Measurements from ENCODE around the gene COG5.
"Not testable (repeated sequence)": the region's sequence is repeated elsewhere in the genome, so short reads cannot be mapped to it uniquely, and the experiment has no call there.

COG5 gene

DNA sequence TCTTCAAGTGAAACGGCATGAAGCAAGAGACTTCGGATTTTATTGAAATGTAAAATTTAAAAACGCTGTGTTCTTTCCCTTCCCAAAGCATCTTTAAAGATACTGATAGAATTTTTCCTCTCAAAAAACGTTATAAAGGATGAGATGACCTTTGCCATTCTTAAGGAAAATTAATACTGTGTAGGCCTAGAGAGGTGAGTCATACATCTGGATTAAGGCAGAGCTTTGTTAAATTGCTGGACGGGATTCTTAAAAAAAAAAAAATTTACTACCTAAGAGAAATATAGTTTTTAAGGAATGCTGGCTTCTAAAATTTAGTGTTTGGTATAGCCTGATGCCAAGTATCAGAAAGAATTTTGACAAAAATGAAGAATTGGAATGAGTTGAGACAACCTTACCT lies 401.2 kb downstream of the COG5 start:
- Histone ChIP-seq H3K4me3 (ENCODE audit: low read length in 2 of 2) (no peak overlapping the region), H3K27me3 (ENCODE audit: control insufficient read depth in 2 of 2, insufficient read depth in 2 of 2, low read length in 2 of 2) (no peaks in the 10 kb centered on the region), H3K9ac (ENCODE audit: low read depth in 1 of 2, low read length in 2 of 2) (no peak overlapping the region), H3K36me3 (ENCODE audit: control insufficient read depth in 2 of 2, insufficient read depth in 2 of 2, low read length in 2 of 2) (no peaks in the 10 kb centered on the region), H3K27ac (ENCODE audit: low read depth in 2 of 2, low read length in 2 of 2) (no peak overlapping the region), H3K4me1 (ENCODE audit: control insufficient read depth in 2 of 2, insufficient read depth in 2 of 2, low read length in 2 of 2) (peaks cover 0 to 1% of the 10 kb centered on the region in 2 donors), H3K9me3 (ENCODE audit: control insufficient read depth in 2 of 2, low read length in 2 of 2) (no peaks in the 10 kb centered on the region)

DNA sequence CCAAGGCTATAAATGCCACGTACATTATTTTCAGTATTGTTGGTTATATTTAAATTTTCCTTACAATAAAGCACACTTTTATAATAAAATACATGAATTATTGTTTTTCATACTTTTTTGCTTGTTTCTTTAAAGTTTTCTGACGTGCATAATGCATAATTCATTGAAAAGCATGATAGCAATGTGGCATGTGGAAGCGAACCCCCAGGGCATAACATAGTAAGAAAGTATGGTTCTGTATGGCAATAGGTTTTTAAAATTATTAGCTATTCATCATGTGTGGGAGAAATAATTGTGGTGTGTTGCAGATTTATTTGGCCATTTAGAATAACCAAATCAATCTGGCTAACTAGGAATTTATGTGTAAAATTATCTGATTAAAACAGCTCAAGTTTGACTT lies 402.3 kb downstream of the COG5 start:
- Histone ChIP-seq H3K27ac (ENCODE audit: low read depth in 2 of 2, low read length in 2 of 2) (no peak overlapping the region), H3K36me3 (ENCODE audit: control insufficient read depth in 2 of 2, insufficient read depth in 2 of 2, low read length in 2 of 2) (peaks cover 0 to 2% of the 10 kb centered on the region in 2 donors), H3K4me3 (ENCODE audit: low read length in 2 of 2) (no peak overlapping the region), H3K9ac (ENCODE audit: low read depth in 1 of 2, low read length in 2 of 2) (no peak overlapping the region), H3K27me3 (ENCODE audit: control insufficient read depth in 2 of 2, insufficient read depth in 2 of 2, low read length in 2 of 2) (no peaks in the 10 kb centered on the region), H3K4me1 (ENCODE audit: control insufficient read depth in 2 of 2, insufficient read depth in 2 of 2, low read length in 2 of 2) (no peaks in the 10 kb centered on the region), H3K9me3 (ENCODE audit: control insufficient read depth in 2 of 2, low read length in 2 of 2) (no peaks in the 10 kb centered on the region)

DNA sequence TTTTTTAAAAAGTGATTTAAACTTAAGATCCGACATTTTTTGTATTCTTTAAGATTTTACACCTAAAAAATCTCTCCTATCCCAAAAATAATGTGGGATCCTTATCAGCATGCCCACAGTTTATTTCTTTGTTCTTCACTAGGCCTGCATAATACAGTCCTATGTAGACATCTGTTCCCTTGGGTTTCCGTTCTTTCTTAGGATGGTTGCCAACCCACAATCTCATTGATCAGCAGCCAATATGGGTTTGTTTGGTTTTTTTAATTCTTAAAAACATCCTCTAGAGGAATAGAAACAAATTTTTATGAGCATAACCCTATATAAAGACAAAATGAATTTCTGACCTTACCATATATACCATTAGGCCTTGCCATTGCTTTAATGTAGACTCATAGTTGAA lies 403.3 kb downstream of the COG5 start:
- H3K9ac ChIP-seq (ENCODE audit: low read depth in 1 of 2, low read length in 2 of 2): no peak overlapping the region
- H3K9me3 ChIP-seq (ENCODE audit: control insufficient read depth in 2 of 2, low read length in 2 of 2): no peaks in the 10 kb centered on the region
- no peaks in the 10 kb centered on the region for H3K4me1 ChIP-seq (ENCODE audit: control insufficient read depth in 2 of 2, insufficient read depth in 2 of 2, low read length in 2 of 2)
- no peaks in the 10 kb centered on the region for H3K27me3 ChIP-seq (ENCODE audit: control insufficient read depth in 2 of 2, insufficient read depth in 2 of 2, low read length in 2 of 2)
- H3K36me3 ChIP-seq (ENCODE audit: control insufficient read depth in 2 of 2, insufficient read depth in 2 of 2, low read length in 2 of 2): peaks cover 0 to 2% of the 10 kb centered on the region in 2 donors
- H3K27ac ChIP-seq (ENCODE audit: low read depth in 2 of 2, low read length in 2 of 2): no peak overlapping the region
- H3K4me3 ChIP-seq (ENCODE audit: low read length in 2 of 2): no peak overlapping the region

DNA sequence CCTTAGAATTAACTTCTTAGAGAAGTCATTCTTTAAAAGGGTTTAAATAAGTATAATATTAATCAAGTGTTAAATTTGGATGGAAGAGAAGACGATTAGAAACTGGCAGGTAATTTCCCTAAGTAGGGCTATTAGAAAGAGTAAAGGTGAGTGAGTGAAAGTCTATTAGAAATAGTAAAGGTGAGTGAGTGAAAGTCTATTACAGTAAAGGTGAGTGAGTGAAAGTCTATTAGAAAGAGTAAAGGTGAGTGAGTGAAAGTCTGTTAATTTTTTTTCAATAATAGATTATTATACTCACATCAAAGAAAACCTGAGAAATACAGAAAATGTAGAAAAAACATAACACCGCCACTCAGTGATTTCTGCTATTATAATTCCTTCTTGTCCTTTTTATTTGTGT lies 405.7 kb downstream of the COG5 start:
- H3K9me3 ChIP-seq (ENCODE audit: control insufficient read depth in 2 of 2, low read length in 2 of 2): no peaks in the 10 kb centered on the region
- no peak overlapping the region for H3K9ac ChIP-seq (ENCODE audit: low read depth in 1 of 2, low read length in 2 of 2)
- H3K27ac ChIP-seq (ENCODE audit: low read depth in 2 of 2, low read length in 2 of 2): no peak overlapping the region
- no peaks in the 10 kb centered on the region for H3K27me3 ChIP-seq (ENCODE audit: control insufficient read depth in 2 of 2, insufficient read depth in 2 of 2, low read length in 2 of 2)
- peaks cover 0 to 2% of the 10 kb centered on the region in 2 donors for H3K36me3 ChIP-seq (ENCODE audit: control insufficient read depth in 2 of 2, insufficient read depth in 2 of 2, low read length in 2 of 2)
- H3K4me3 ChIP-seq (ENCODE audit: low read length in 2 of 2): no peak overlapping the region
- H3K4me1 ChIP-seq (ENCODE audit: control insufficient read depth in 2 of 2, insufficient read depth in 2 of 2, low read length in 2 of 2): no peaks in the 10 kb centered on the region

DNA sequence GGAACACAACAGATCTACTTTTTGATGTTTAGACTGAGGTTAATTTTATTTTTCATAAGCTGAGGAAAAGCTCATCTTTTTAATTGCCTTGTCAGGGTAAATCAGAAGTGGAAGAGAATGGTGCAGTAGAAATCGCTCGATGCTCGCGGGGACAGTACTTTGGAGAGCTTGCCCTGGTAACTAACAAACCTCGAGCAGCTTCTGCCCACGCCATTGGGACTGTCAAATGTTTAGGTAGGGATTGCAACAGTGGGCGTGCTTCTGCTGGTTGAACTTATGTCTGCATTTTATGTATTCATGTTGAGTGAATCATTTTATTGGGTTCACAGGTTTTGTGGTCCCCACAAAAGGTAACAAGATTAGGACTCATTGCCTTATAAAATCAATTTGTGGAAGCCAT lies 406.6 kb downstream of the COG5 start:
- no peak overlapping the region for H3K9ac ChIP-seq (ENCODE audit: low read depth in 1 of 2, low read length in 2 of 2)
- peaks cover 0 to under 1% of the 10 kb centered on the region in 2 donors for H3K4me1 ChIP-seq (ENCODE audit: control insufficient read depth in 2 of 2, insufficient read depth in 2 of 2, low read length in 2 of 2)
- H3K27ac ChIP-seq (ENCODE audit: low read depth in 2 of 2, low read length in 2 of 2): no peak overlapping the region
- H3K4me3 ChIP-seq (ENCODE audit: low read length in 2 of 2): no peak overlapping the region
- H3K36me3 ChIP-seq (ENCODE audit: control insufficient read depth in 2 of 2, insufficient read depth in 2 of 2, low read length in 2 of 2): peaks cover 0 to 2% of the 10 kb centered on the region in 2 donors
- no peaks in the 10 kb centered on the region for H3K27me3 ChIP-seq (ENCODE audit: control insufficient read depth in 2 of 2, insufficient read depth in 2 of 2, low read length in 2 of 2)
- no peaks in the 10 kb centered on the region for H3K9me3 ChIP-seq (ENCODE audit: control insufficient read depth in 2 of 2, low read length in 2 of 2)

DNA sequence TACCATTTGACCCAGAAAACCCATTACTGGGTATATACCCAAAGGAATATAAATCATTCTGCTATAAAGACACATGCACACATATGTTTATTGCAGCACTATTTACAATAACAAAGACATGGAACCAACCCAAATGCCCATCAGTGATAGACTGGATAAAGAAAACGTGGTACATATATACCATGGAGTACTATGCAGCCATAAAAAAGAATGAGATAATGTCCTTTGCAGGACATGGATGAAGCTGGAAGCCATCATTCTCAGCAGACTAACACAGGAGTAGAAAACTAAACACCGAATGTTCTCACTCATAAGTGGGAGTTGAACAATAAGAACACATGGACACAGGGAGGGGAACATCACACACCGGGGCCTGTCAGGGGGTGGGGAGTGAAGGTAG lies 408.0 kb downstream of the COG5 start:
- not testable (repeated sequence) for H3K27ac ChIP-seq (ENCODE audit: low read depth in 2 of 2, low read length in 2 of 2); H3K9ac ChIP-seq (ENCODE audit: low read depth in 1 of 2, low read length in 2 of 2); H3K9me3 ChIP-seq (ENCODE audit: control insufficient read depth in 2 of 2, low read length in 2 of 2); H3K27me3 ChIP-seq (ENCODE audit: control insufficient read depth in 2 of 2, insufficient read depth in 2 of 2, low read length in 2 of 2); H3K4me1 ChIP-seq (ENCODE audit: control insufficient read depth in 2 of 2, insufficient read depth in 2 of 2, low read length in 2 of 2); H3K36me3 ChIP-seq (ENCODE audit: control insufficient read depth in 2 of 2, insufficient read depth in 2 of 2, low read length in 2 of 2); H3K4me3 ChIP-seq (ENCODE audit: low read length in 2 of 2)

DNA sequence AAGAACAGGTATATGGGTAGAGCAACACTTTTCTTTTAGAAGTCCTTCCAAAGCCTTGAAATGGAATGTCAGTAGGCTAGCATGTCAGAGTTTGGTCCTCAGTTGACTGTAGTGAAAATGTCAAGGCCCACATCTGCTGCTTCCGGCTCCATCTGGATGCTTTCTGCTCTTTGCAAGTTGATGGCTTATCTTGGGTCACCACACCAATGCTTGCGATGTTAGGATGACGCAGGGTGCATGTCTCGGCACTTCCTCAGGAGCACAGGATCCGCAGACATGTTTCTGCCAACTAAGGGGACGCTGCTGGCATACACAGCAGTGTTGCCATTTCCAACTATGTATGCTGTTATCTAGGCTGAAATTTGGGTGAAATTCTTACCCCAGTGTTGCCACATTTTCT lies 408.9 kb downstream of the COG5 start:
- H3K27me3 ChIP-seq (ENCODE audit: control insufficient read depth in 2 of 2, insufficient read depth in 2 of 2, low read length in 2 of 2): no peaks in the 10 kb centered on the region
- no peak overlapping the region for H3K27ac ChIP-seq (ENCODE audit: low read depth in 2 of 2, low read length in 2 of 2)
- peaks cover 0 to 2% of the 10 kb centered on the region in 2 donors for H3K36me3 ChIP-seq (ENCODE audit: control insufficient read depth in 2 of 2, insufficient read depth in 2 of 2, low read length in 2 of 2)
- no peaks in the 10 kb centered on the region for H3K9me3 ChIP-seq (ENCODE audit: control insufficient read depth in 2 of 2, low read length in 2 of 2)
- no peak overlapping the region for H3K4me3 ChIP-seq (ENCODE audit: low read length in 2 of 2)
- H3K9ac ChIP-seq (ENCODE audit: low read depth in 1 of 2, low read length in 2 of 2): no peak overlapping the region
- H3K4me1 ChIP-seq (ENCODE audit: control insufficient read depth in 2 of 2, insufficient read depth in 2 of 2, low read length in 2 of 2): peaks cover 0 to 2% of the 10 kb centered on the region in 2 donors

DNA sequence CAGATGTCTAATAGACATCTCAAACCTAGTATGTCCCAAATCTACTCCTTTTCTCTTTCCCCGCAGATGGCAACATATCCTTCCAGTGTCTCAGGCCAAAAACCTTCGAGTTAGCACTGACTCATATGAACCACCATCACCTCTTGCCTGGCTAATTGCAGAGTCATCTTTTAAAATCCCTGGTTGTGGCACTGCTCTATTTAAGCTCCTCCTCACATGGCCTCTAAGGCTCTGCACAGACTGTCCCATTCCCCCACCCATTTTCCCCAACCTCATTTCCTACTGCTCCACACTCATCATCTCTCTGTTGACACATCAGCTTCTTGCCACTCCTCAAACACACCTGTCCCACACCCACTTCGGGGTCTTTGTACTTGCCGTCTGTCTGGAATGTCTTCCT lies 411.7 kb downstream of the COG5 start:
- no peak overlapping the region for H3K9ac ChIP-seq (ENCODE audit: low read depth in 1 of 2, low read length in 2 of 2)
- H3K9me3 ChIP-seq (ENCODE audit: control insufficient read depth in 2 of 2, low read length in 2 of 2): no peaks in the 10 kb centered on the region
- no peak overlapping the region for H3K27ac ChIP-seq (ENCODE audit: low read depth in 2 of 2, low read length in 2 of 2)
- no peaks in the 10 kb centered on the region for H3K27me3 ChIP-seq (ENCODE audit: control insufficient read depth in 2 of 2, insufficient read depth in 2 of 2, low read length in 2 of 2)
- H3K4me3 ChIP-seq (ENCODE audit: low read length in 2 of 2): no peak overlapping the region
- H3K4me1 ChIP-seq (ENCODE audit: control insufficient read depth in 2 of 2, insufficient read depth in 2 of 2, low read length in 2 of 2): peaks cover 0 to 2% of the 10 kb centered on the region in 2 donors
- no peaks in the 10 kb centered on the region for H3K36me3 ChIP-seq (ENCODE audit: control insufficient read depth in 2 of 2, insufficient read depth in 2 of 2, low read length in 2 of 2)

Measured in mucosa of rectum (tissue), 2 donors.